Loucy (cell line): Measurements from ENCODE around the gene CAMK1.

Experiments used
- H2AFZ ChIP-seq: fragments of 200-600 bp; sonication (generic); 2 replicates; pipeline ENCODE4 v1.6.0; 2016; ENCODE audit warnings: antibody characterized with exemption, mild to moderate bottlenecking, low read length, moderate library complexity
- H3F3A ChIP-seq: fragments of 200-600 bp; 2 replicates; pipeline ENCODE4 v1.6.0; 2016; ENCODE audit warnings: antibody characterized with exemption, low read depth, mild to moderate bottlenecking
- H3K27me3 ChIP-seq: fragments of 200-600 bp; sonication (generic); 2 replicates; pipeline ENCODE4 v1.6.1; 2014; ENCODE audit warnings: low read length, mild to moderate bottlenecking; ENCODE audit not compliant: insufficient read depth, poor library complexity, severe bottlenecking
- H3K36me3 ChIP-seq: fragments of 200-600 bp; sonication (generic); 2 replicates; pipeline ENCODE4 v1.6.1; 2016; ENCODE audit warnings: low read length; ENCODE audit not compliant: insufficient read depth
- H3K4me1 ChIP-seq: fragments of 200-600 bp; sonication (generic); 2 replicates; pipeline ENCODE4 v1.5.1; 2014; ENCODE audit warnings: low read length, mild to moderate bottlenecking; ENCODE audit not compliant: insufficient read depth, poor library complexity, severe bottlenecking
- H3K4me2 ChIP-seq: fragments of 200-600 bp; sonication (generic); 2 replicates; pipeline ENCODE4 v1.6.0; 2014; ENCODE audit warnings: antibody characterized with exemption, low read length, low read depth, mild to moderate bottlenecking; ENCODE audit not compliant: poor library complexity, severe bottlenecking
- H3K4me3 ChIP-seq: fragments of 200-600 bp; sonication (generic); 2 replicates; pipeline ENCODE4 v1.5.1; 2014; ENCODE audit warnings: low read length, mild to moderate bottlenecking, mixed read lengths; ENCODE audit not compliant: poor library complexity, severe bottlenecking
- H3K79me2 ChIP-seq: fragments of 200-600 bp; sonication (generic); 2 replicates; pipeline ENCODE4 v1.6.1; 2014; ENCODE audit warnings: low read length; ENCODE audit not compliant: insufficient read depth
- H3K9ac ChIP-seq: fragments of 200-600 bp; sonication (generic); 2 replicates; pipeline ENCODE4 v1.6.0; 2014; ENCODE audit warnings: mild to moderate bottlenecking, low read depth, low read length, moderate library complexity; ENCODE audit not compliant: poor library complexity, severe bottlenecking
- H3K9me2 ChIP-seq: fragments of 200-600 bp; sonication (generic); replicated peaks from 2 replicates; pipeline ENCODE4 v1.6.1; 2016; ENCODE audit warnings: low read depth, low read length, mixed read lengths
- H3K9me3 ChIP-seq: fragments of 200-600 bp; sonication (generic); 2 replicates; pipeline ENCODE4 v1.6.1; 2014; ENCODE audit warnings: mild to moderate bottlenecking, antibody characterized with exemption, low read length, low read depth; ENCODE audit not compliant: insufficient read depth
- H4K20me1 ChIP-seq: fragments of 200-600 bp; sonication (generic); 2 replicates; pipeline ENCODE4 v1.6.0; 2014; ENCODE audit warnings: antibody characterized with exemption, low read length, mild to moderate bottlenecking; ENCODE audit not compliant: insufficient read depth, poor library complexity, severe bottlenecking
- CTCF ChIP-seq: fragments of 200-600 bp; sonication (generic); conservative IDR thresholded peaks from 2 replicates; pipeline ENCODE4 v1.5.1; 2014; ENCODE audit warnings: mild to moderate bottlenecking, antibody characterized with exemption, low read length
- EZH2phosphoT487 ChIP-seq: fragments of 200-600 bp; IDR thresholded peaks from 2 replicates; pipeline ENCODE4 v1.6.1; 2018; ENCODE audit warnings: antibody characterized with exemption, mild to moderate bottlenecking, moderate library complexity, borderline replicate concordance

Gene CAMK1

GRCh38 chr3:9808345-9809037 lies 38.7 kb upstream of the CAMK1 start:
- H3F3A ChIP-seq = no peaks in the 10 kb centered on the region; the same call in 1 of the 2 replicates
- H3K9me3 ChIP-seq = no peaks in the 10 kb centered on the region
- peaks cover 57% of the 10 kb centered on the region for H3K36me3 ChIP-seq
- H3K9me2 ChIP-seq = no peaks in the 10 kb centered on the region
- no peaks in the 10 kb centered on the region for H3K27me3 ChIP-seq
- no peak overlapping the region for H3K4me3 ChIP-seq
- H3K4me1 ChIP-seq = no peaks in the 10 kb centered on the region
- H2AFZ ChIP-seq = no peak overlapping the region
- no peak overlapping the region for H3K9ac ChIP-seq
- H3K4me2 ChIP-seq = no peak overlapping the region
- no peaks in the 10 kb centered on the region for H4K20me1 ChIP-seq
- H3K79me2 ChIP-seq = no peaks in the 10 kb centered on the region
- TF ChIP-seq EZH2phosphoT487 = no peak
- peak; percentile 62 for TF ChIP-seq CTCF

- no peak for TF ChIP-seq CTCF
- H3K36me3 ChIP-seq = peaks cover 57% of the 10 kb centered on the region
- no peak overlapping the region for H3K4me3 ChIP-seq
- no peaks in the 10 kb centered on the region for H3K79me2 ChIP-seq
- no peaks in the 10 kb centered on the region for H3K4me1 ChIP-seq
- H3K9ac ChIP-seq = no peak overlapping the region
- no peak overlapping the region for H3K4me2 ChIP-seq
- H2AFZ ChIP-seq = no peak overlapping the region
- no peaks in the 10 kb centered on the region for H3K9me3 ChIP-seq
- H3K9me2 ChIP-seq = no peaks in the 10 kb centered on the region
- no peaks in the 10 kb centered on the region for H4K20me1 ChIP-seq
- H3K27me3 ChIP-seq = no peaks in the 10 kb centered on the region
- no peaks in the 10 kb centered on the region; the same call in 1 of the 2 replicates for H3F3A ChIP-seq
Observed at GRCh38 chr3:9807981-9808344, 38.2 kb upstream of the CAMK1 start.

GRCh38 chr3:9806688-9807589 lies 37.2 kb upstream of the CAMK1 start:
- Histone ChIP-seq H3K4me3 (no peak overlapping the region), H3K4me1 (no peaks in the 10 kb centered on the region), H3K27me3 (no peaks in the 10 kb centered on the region), H3K9ac (no peak overlapping the region), H3K4me2 (no peak overlapping the region), H3K79me2 (no peaks in the 10 kb centered on the region), H3K9me3 (no peaks in the 10 kb centered on the region), H2AFZ (no peak overlapping the region), H3K9me2 (no peaks in the 10 kb centered on the region), H3F3A (no peaks in the 10 kb centered on the region; the same call in 1 of the 2 replicates), H3K36me3 (peaks cover 57% of the 10 kb centered on the region), H4K20me1 (no peaks in the 10 kb centered on the region)
- TF ChIP-seq CTCF = no peak
- no peak for TF ChIP-seq EZH2phosphoT487
